ENCODE measurements around the gene RHNO1. TPM values are rescaled to one million over a fixed set of nuclear protein-coding genes. Genes with fewer than 3 reads are reported as not detected.

Gene RHNO1
- total RNA-seq, result 3.6 TPM
- long read RNA-seq, transcript RHNO1-204 (3 exons, 1,870 nt), result major isoform, 8 of 9 reads
- long read RNA-seq, partial matches to known transcripts, result 0 of 9 reads
- long read RNA-seq, other reads (novel, unspliced or antisense), result 0 of 9 reads

GRCh38 chr12:2877047-2877952, at the start of gene RHNO1, which contains the start of gene FOXM1:
Gene RHNO1, plus strand, starts transcription at chr12:2877223. Its CDS starts 8,144 bp downstream, at chr12:2885367.
Gene FOXM1, minus strand, starts transcription at chr12:2877174. Its CDS starts 2,696 bp downstream, at chr12:2874478.
- Histone ChIP-seq H3K36me3 (no peaks in the 10 kb centered on the region), H3K4me3 (peak within 1 kb of the TSS; percentile 86), H3K27ac (replicated peaks) (peak within 1 kb of the TSS; percentile 77), H3K4me1 (peaks cover 23% of the 10 kb centered on the region), H3K9me3 (replicated peaks) (no peaks in the 10 kb centered on the region), H3K27me3 (ENCODE audit: low read depth) (no peaks in the 10 kb centered on the region)
- TF ChIP-seq, protein P1, sequence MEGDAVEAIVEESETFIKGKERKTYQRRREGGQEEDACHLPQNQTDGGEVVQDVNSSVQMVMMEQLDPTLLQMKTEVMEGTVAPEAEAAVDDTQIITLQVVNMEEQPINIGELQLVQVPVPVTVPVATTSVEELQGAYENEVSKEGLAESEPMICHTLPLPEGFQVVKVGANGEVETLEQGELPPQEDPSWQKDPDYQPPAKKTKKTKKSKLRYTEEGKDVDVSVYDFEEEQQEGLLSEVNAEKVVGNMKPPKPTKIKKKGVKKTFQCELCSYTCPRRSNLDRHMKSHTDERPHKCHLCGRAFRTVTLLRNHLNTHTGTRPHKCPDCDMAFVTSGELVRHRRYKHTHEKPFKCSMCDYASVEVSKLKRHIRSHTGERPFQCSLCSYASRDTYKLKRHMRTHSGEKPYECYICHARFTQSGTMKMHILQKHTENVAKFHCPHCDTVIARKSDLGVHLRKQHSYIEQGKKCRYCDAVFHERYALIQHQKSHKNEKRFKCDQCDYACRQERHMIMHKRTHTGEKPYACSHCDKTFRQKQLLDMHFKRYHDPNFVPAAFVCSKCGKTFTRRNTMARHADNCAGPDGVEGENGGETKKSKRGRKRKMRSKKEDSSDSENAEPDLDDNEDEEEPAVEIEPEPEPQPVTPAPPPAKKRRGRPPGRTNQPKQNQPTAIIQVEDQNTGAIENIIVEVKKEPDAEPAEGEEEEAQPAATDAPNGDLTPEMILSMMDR (IDR thresholded peaks at IDR 0.05; ENCODE audit: borderline replicate concordance), result peak; percentile 33
- DNase-seq, result peak; percentile 89
- intact Hi-C loops (cut with micrococcal nuclease), result no loop called here

DNA sequence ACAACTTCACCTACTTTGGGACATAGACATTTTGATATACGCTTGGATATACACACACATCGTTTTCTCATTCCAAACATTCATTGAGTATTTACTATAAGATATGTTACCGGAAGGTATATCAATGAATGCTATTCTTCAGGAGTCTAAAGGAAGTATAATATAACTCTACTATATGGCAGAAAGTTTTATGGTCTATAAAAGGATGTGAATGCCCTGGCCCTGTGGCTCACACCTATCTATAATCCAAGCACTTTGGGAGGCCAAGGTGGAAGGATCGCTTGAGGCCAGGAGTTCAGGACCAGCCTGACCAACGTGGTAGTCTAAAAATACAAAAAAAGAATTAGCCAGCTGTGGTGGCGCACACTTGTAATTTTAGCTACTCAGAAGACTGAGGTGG, 47.7 kb upstream of the RHNO1 start:
- no peak overlapping the region for H3K27ac ChIP-seq (replicated peaks)
- intact Hi-C loops (cut with micrococcal nuclease), result no loop called here
- H3K36me3 ChIP-seq, result peaks cover 69% of the 10 kb centered on the region
- DNase-seq, result no peak
- peaks cover 5% of the 10 kb centered on the region for H3K4me1 ChIP-seq
- H3K9me3 ChIP-seq (replicated peaks), result no peaks in the 10 kb centered on the region
- TF ChIP-seq, protein P1 (IDR thresholded peaks at IDR 0.05; ENCODE audit: borderline replicate concordance), result no peak
- H3K4me3 ChIP-seq, result no peak overlapping the region
- H3K27me3 ChIP-seq (ENCODE audit: low read depth), result no peaks in the 10 kb centered on the region

DNA sequence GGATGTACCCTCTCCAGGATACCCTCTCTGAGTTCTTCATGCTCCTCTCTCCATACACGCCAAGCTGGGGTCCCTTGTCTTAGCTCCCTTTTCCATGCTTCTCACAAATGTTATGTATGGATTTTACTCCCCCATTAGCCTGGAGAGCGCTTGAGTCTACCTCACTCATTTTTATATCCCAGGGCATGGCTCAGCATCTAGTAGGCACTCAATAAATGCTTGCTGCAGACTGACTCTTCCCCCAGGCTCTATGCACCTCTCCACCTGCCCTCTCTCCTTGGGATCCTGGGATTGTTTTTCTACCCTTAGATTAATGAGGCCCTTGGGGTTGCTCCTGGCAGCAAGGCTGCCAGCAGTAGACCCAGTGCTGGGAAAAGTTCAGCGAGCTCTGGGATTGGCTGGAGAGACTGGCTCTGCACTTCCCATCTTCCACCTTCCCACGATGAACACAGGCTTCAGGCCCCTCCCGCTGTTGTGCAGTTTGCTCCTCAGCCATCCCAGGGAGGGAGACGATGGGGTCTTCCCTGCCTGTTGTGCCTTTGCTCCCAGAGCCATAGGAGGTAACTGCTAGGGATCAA, 44.4 kb upstream of the RHNO1 start:
- no peaks in the 10 kb centered on the region for H3K9me3 ChIP-seq (replicated peaks)
- TF ChIP-seq, protein P1 (IDR thresholded peaks at IDR 0.05; ENCODE audit: borderline replicate concordance), result no peak
- intact Hi-C loops (cut with micrococcal nuclease), result no loop called here
- peak overlapping the region; percentile 55 for H3K27ac ChIP-seq (replicated peaks)
- H3K27me3 ChIP-seq (ENCODE audit: low read depth), result peaks cover 11% of the 10 kb centered on the region
- DNase-seq, result no peak
- H3K36me3 ChIP-seq, result peaks cover 36% of the 10 kb centered on the region
- H3K4me1 ChIP-seq, result peaks cover 22% of the 10 kb centered on the region
- peak overlapping the region; percentile 56 for H3K4me3 ChIP-seq

GRCh38 chr12:2833327-2833726, 43.7 kb upstream of the RHNO1 start:
- Histone ChIP-seq H3K4me3 (peak overlapping the region; percentile 56), H3K36me3 (peaks cover 29% of the 10 kb centered on the region), H3K27ac (replicated peaks) (peak overlapping the region; percentile 55), H3K27me3 (ENCODE audit: low read depth) (peaks cover 11% of the 10 kb centered on the region), H3K4me1 (peaks cover 22% of the 10 kb centered on the region), H3K9me3 (replicated peaks) (no peaks in the 10 kb centered on the region)
- TF ChIP-seq, protein P1 (IDR thresholded peaks at IDR 0.05; ENCODE audit: borderline replicate concordance), result no peak
- DNase-seq, result no peak
- intact Hi-C loops (cut with micrococcal nuclease), result no loop called here

GRCh38 chr12:2833810-2834209, 43.2 kb upstream of the RHNO1 start:
- peak overlapping the region; percentile 56 for H3K4me3 ChIP-seq

More at GRCh38 chr12:2833810-2834209, 43.2 kb upstream of the RHNO1 start:
- Histone ChIP-seq H3K27me3 (ENCODE audit: low read depth) (peaks cover 11% of the 10 kb centered on the region), H3K9me3 (replicated peaks) (no peaks in the 10 kb centered on the region), H3K4me1 (peaks cover 22% of the 10 kb centered on the region), H3K36me3 (peaks cover 28% of the 10 kb centered on the region), H3K27ac (replicated peaks) (peak overlapping the region; percentile 55)
- TF ChIP-seq, protein P1 (IDR thresholded peaks at IDR 0.05; ENCODE audit: borderline replicate concordance), result no peak
- intact Hi-C loops (cut with micrococcal nuclease), result no loop called here
- no peak for DNase-seq

Data from left ventricle myocardium inferior (tissue), 1 donor.